HL-60 (cell line): Measurements from ENCODE around the gene YY1.

ENCODE experiments used
- DNase-seq, 2 experiments: peaks; one replicate each; pipeline ENCODE4 v3.0.0-alpha.2; 2010 to 2020; ENCODE audit warnings: low read depth in 1 of 2, low spot score in 1 of 2
- H3K27ac ChIP-seq: fragments of 250-450 bp; sonication (Bioruptor Pico); replicated peaks from 2 replicates; pipeline ENCODE4 v1.5.1; 2020; ENCODE audit warnings: mild to moderate bottlenecking, moderate library complexity
- H3K27me3 ChIP-seq: fragments of 250-450 bp; sonication (Bioruptor Pico); 2 replicates; pipeline ENCODE4 v1.5.1; 2021; ENCODE audit warnings: mild to moderate bottlenecking, moderate library complexity; ENCODE audit not compliant: insufficient read depth, poor library complexity, severe bottlenecking
- H3K4me3 ChIP-seq: replicated peaks from 2 replicates; pipeline ENCODE4 v1.5.1; 2011; ENCODE audit warnings: mild to moderate bottlenecking, control low read depth, low read length; ENCODE audit not compliant: insufficient read depth
- GABPA ChIP-seq: IDR thresholded peaks from 2 replicates; pipeline ENCODE4 v1.6.1; 2012; ENCODE audit warnings: low read depth
- POLR2AphosphoS5 ChIP-seq: IDR thresholded peaks from 2 replicates; pipeline ENCODE4 v1.6.1; 2012; ENCODE audit warnings: low read depth
- SPI1 ChIP-seq: IDR thresholded peaks from 2 replicates; pipeline ENCODE4 v1.6.1; 2012; ENCODE audit warnings: low read depth, mild to moderate bottlenecking, borderline replicate concordance
- TF ChIP-seq, protein P1 (sequence below): IDR thresholded peaks from one replicate; pipeline ENCODE4 v1.5.1; 2011; ENCODE audit warnings: low read length, control low read depth, inconsistent platforms; ENCODE audit not compliant: insufficient read depth
- TF ChIP-seq, protein P2 (sequence below): IDR thresholded peaks from 2 replicates; pipeline ENCODE4 v1.6.1; 2012; ENCODE audit warnings: low read depth; ENCODE audit not compliant: insufficient replicate concordance

YY1 gene

DNA sequence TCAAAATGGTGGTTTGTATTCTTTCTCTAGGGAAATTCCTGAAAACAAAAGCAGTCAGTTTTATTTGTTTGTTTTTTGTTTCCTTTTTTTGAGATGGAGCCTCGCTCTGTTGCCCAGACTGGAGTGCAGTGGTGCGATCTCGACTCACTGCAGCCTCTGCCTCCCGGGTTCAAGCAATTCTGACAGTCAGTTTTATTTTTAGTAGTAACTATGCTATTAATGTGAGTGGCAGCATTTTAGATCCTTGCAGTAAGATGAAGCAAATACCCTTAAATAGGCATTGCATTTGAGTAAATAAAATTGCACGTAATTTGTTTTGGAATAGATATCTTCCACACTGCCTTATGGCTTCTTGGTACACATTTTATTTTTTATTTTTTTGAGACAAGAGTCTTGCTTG lies 23.6 kb downstream of the YY1 start:
- DNase-seq, result no peak
- TF ChIP-seq SPI1 (no peak), GABPA (no peak), POLR2AphosphoS5 (no peak)
- TF ChIP-seq, protein P1, sequence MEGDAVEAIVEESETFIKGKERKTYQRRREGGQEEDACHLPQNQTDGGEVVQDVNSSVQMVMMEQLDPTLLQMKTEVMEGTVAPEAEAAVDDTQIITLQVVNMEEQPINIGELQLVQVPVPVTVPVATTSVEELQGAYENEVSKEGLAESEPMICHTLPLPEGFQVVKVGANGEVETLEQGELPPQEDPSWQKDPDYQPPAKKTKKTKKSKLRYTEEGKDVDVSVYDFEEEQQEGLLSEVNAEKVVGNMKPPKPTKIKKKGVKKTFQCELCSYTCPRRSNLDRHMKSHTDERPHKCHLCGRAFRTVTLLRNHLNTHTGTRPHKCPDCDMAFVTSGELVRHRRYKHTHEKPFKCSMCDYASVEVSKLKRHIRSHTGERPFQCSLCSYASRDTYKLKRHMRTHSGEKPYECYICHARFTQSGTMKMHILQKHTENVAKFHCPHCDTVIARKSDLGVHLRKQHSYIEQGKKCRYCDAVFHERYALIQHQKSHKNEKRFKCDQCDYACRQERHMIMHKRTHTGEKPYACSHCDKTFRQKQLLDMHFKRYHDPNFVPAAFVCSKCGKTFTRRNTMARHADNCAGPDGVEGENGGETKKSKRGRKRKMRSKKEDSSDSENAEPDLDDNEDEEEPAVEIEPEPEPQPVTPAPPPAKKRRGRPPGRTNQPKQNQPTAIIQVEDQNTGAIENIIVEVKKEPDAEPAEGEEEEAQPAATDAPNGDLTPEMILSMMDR, result no peak
- TF ChIP-seq, protein P2, sequence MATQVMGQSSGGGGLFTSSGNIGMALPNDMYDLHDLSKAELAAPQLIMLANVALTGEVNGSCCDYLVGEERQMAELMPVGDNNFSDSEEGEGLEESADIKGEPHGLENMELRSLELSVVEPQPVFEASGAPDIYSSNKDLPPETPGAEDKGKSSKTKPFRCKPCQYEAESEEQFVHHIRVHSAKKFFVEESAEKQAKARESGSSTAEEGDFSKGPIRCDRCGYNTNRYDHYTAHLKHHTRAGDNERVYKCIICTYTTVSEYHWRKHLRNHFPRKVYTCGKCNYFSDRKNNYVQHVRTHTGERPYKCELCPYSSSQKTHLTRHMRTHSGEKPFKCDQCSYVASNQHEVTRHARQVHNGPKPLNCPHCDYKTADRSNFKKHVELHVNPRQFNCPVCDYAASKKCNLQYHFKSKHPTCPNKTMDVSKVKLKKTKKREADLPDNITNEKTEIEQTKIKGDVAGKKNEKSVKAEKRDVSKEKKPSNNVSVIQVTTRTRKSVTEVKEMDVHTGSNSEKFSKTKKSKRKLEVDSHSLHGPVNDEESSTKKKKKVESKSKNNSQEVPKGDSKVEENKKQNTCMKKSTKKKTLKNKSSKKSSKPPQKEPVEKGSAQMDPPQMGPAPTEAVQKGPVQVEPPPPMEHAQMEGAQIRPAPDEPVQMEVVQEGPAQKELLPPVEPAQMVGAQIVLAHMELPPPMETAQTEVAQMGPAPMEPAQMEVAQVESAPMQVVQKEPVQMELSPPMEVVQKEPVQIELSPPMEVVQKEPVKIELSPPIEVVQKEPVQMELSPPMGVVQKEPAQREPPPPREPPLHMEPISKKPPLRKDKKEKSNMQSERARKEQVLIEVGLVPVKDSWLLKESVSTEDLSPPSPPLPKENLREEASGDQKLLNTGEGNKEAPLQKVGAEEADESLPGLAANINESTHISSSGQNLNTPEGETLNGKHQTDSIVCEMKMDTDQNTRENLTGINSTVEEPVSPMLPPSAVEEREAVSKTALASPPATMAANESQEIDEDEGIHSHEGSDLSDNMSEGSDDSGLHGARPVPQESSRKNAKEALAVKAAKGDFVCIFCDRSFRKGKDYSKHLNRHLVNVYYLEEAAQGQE, result no peak
- Histone ChIP-seq H3K4me3 (no peak overlapping the region), H3K27ac (no peak overlapping the region), H3K27me3 (no peaks in the 10 kb centered on the region)

DNA sequence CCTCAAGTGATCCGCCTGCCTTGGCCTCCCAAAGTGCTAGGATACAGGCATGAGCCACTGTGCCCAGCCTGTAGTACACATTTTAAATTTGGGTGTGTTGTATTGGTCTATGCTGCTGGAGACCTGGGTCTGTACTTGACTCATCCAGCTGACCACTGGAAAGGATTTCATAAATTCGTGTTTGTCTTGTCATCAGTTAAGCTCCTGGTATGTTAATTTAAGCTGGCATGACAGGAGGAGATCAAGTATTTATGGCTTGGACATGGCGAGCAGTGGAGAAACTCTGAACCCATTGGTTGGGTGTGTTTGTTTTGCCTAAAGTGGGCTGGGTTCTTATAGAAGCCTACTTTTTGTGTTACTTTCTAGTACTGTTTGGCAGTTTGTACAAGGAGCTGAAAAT lies 24.2 kb downstream of the YY1 start:
- H3K27me3 ChIP-seq, result no peaks in the 10 kb centered on the region
- TF ChIP-seq GABPA, result no peak
- TF ChIP-seq, protein P1, result no peak
- no peak for TF ChIP-seq SPI1
- TF ChIP-seq POLR2AphosphoS5, result no peak
- TF ChIP-seq, protein P2, result no peak
- H3K27ac ChIP-seq, result no peak overlapping the region
- H3K4me3 ChIP-seq, result no peak overlapping the region
- DNase-seq, result no peak

DNA sequence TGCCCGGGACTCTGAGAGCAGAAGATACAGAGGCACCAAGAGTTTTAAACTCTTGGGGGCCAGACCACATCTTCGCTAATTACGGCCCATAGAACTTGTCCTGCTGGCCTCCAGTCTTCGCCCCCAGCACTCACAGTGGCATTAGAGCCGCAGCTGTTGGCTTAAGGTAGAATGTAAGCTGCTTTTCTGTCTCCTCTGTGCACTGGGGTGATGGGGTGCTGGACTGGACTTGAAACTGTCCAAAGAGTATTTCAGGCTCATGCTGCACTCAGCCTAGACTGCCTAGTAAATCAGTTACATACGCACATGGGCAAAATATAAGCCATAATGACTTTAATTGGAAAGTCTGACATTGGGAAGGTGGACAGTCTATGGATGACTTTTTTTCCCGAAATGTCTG lies 29.0 kb downstream of the YY1 start:
- no peak overlapping the region for H3K27ac ChIP-seq
- H3K4me3 ChIP-seq, result no peak overlapping the region
- TF ChIP-seq, protein P2, result no peak
- no peak for DNase-seq
- H3K27me3 ChIP-seq, result no peaks in the 10 kb centered on the region

DNA sequence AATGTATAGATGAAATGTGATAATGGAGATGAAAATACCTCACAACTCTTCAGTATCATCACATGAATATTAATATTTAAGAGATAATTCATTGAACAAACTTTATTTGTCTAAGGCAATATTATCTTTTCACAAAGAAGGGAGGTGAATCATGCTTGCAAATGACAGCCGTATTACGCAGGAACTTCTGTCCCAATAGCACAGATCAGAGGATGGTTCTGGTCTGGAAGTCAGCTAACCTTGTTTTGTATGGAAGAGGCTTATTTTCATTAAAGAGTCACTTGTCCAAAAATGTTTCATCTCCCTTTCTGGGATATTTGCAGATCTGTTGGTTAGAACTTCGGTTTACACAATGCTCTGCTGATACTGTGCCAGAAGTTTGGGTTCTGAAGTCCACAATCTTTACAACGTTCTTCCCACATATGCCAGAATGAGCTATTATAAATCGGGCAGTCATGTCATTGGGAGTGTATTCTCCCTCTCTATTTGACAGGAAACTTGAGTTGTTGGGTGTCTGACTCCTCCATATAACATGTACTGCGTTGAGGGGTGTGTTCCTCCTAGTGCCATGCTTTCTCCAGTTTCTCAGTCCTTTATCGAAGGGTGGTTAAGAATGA lies 29.8 kb downstream of the YY1 start:
- TF ChIP-seq, protein P2, result no peak
- TF ChIP-seq SPI1 (no peak), POLR2AphosphoS5 (no peak), GABPA (no peak)
- TF ChIP-seq, protein P1, result no peak
- no peak for DNase-seq
- Histone ChIP-seq H3K4me3 (no peak overlapping the region), H3K27me3 (no peaks in the 10 kb centered on the region), H3K27ac (no peak overlapping the region)
